HG02981 (cell line): ENCODE results near the gene DCHS1.
"Not testable (repeated sequence)": the region's sequence is repeated elsewhere in the genome, so short reads cannot be mapped to it uniquely, and the experiment has no call there.

Experiments used
- ATAC-seq: cut with Tn5 transposase; IDR thresholded peaks from one replicate; pipeline ENCODE4 v1.9.1; 2021; ENCODE audit warnings: mild to moderate bottlenecking, moderate library complexity; ENCODE audit not compliant: unreplicated experiment

Gene DCHS1

GRCh38 chr11:6655790-6656583, at the start of gene DCHS1:
DCHS1 (minus strand) TSS chr11:6655809; CDS start chr11:6641613, 14,196 bp downstream.
- ATAC-seq, result no peak

- no peak for ATAC-seq
Measured at GRCh38 chr11:6703247-6704063, 47.8 kb upstream of the DCHS1 start.

- not testable (repeated sequence) for ATAC-seq
Measured at GRCh38 chr11:6701955-6702354, 46.3 kb upstream of the DCHS1 start.

GRCh38 chr11:6695377-6695776, 39.8 kb upstream of the DCHS1 start:
- ATAC-seq, result no peak

- no peak for ATAC-seq
Measured at GRCh38 chr11:6694229-6694535, 38.6 kb upstream of the DCHS1 start.

- ATAC-seq, result no peak
Measured at GRCh38 chr11:6693342-6694228, 38.0 kb upstream of the DCHS1 start.

- no peak for ATAC-seq
Measured at GRCh38 chr11:6692128-6692527, 36.5 kb upstream of the DCHS1 start.

- not testable (repeated sequence) for ATAC-seq
Measured at GRCh38 chr11:6690431-6691132, 35.0 kb upstream of the DCHS1 start.

- no peak for ATAC-seq
Measured at GRCh38 chr11:6687876-6688275, 32.3 kb upstream of the DCHS1 start.

- ATAC-seq, result no peak
Measured at GRCh38 chr11:6686006-6686405, 30.4 kb upstream of the DCHS1 start.

- not testable (repeated sequence) for ATAC-seq
Measured at GRCh38 chr11:6684068-6684467, 28.5 kb upstream of the DCHS1 start.

- peak; percentile 91 for ATAC-seq
Measured at GRCh38 chr11:6682936-6683861, 27.6 kb upstream of the DCHS1 start, which contains the start of gene MRPL17. MRPL17 (minus strand) TSS chr11:6683340; CDS start chr11:6683296, 44 bp downstream.

GRCh38 chr11:6682591-6682935, 27.0 kb upstream of the DCHS1 start:
- no peak for ATAC-seq

- no peak for ATAC-seq
Measured at GRCh38 chr11:6681949-6682348, 26.3 kb upstream of the DCHS1 start.

- no peak for ATAC-seq
Measured at GRCh38 chr11:6681505-6681904, 25.9 kb upstream of the DCHS1 start.

- ATAC-seq, result no peak
Measured at GRCh38 chr11:6677018-6677417, 21.4 kb upstream of the DCHS1 start.

GRCh38 chr11:6674862-6675261, 19.3 kb upstream of the DCHS1 start:
- ATAC-seq, result no peak

GRCh38 chr11:6674219-6674597, 18.6 kb upstream of the DCHS1 start:
- ATAC-seq, result no peak

GRCh38 chr11:6673523-6674218, 18.1 kb upstream of the DCHS1 start:
- ATAC-seq, result no peak
